Measurements from ENCODE around the gene TSGA10IP. TPM values are rescaled to one million over a fixed set of nuclear protein-coding genes. Genes with fewer than 3 reads are reported as not detected.

Gene TSGA10IP
- total RNA-seq, 1 donor, result not detected

GRCh38 chr11:65941720-65942310 lies 3.5 kb upstream of the TSGA10IP start:
- Histone ChIP-seq H3K36me3 (ENCODE audit: insufficient read depth, low read length) (no peaks in the 10 kb centered on the region), H3K27ac (ENCODE audit: low read depth, low read length) (peak overlapping the region; percentile 73), H3K4me1 (ENCODE audit: insufficient read depth, low read length) (peaks cover 20% of the 10 kb centered on the region), H2AFZ (ENCODE audit: low read length) (peak overlapping the region; percentile 84), H3K9me3 (ENCODE audit: low read depth, low read length) (no peaks in the 10 kb centered on the region), H4K20me1 (ENCODE audit: insufficient read depth, low read length) (no peaks in the 10 kb centered on the region), H3K27me3 (ENCODE audit: insufficient read depth, low read length) (no peaks in the 10 kb centered on the region), H3K4me2 (ENCODE audit: insufficient read depth, low read length) (peak overlapping the region; percentile 66), H3K79me2 (ENCODE audit: insufficient read depth, low read length) (no peaks in the 10 kb centered on the region), H3K4me3 (ENCODE audit: insufficient read depth, low read length) (no peak overlapping the region)
- no peak for DNase-seq (ENCODE audit: insufficient read length, low spot score, missing footprints)
- TF ChIP-seq CTCF (IDR thresholded peaks at IDR 0.05; ENCODE audit: extremely low read depth, low read depth, low read length), result no peak

GRCh38 chr11:65942531-65942930 lies 2.7 kb upstream of the TSGA10IP start:
- H3K4me3 ChIP-seq (ENCODE audit: insufficient read depth, low read length), result no peak overlapping the region
- peaks cover 20% of the 10 kb centered on the region for H3K4me1 ChIP-seq (ENCODE audit: insufficient read depth, low read length)
- H4K20me1 ChIP-seq (ENCODE audit: insufficient read depth, low read length), result no peaks in the 10 kb centered on the region
- no peak for TF ChIP-seq CTCF (IDR thresholded peaks at IDR 0.05; ENCODE audit: extremely low read depth, low read depth, low read length)
- H3K27ac ChIP-seq (ENCODE audit: low read depth, low read length), result no peak overlapping the region
- DNase-seq (ENCODE audit: insufficient read length, low spot score, missing footprints), result no peak
- H3K27me3 ChIP-seq (ENCODE audit: insufficient read depth, low read length), result no peaks in the 10 kb centered on the region
- H2AFZ ChIP-seq (ENCODE audit: low read length), result no peak overlapping the region
- no peaks in the 10 kb centered on the region for H3K36me3 ChIP-seq (ENCODE audit: insufficient read depth, low read length)
- H3K9me3 ChIP-seq (ENCODE audit: low read depth, low read length), result no peaks in the 10 kb centered on the region
- no peaks in the 10 kb centered on the region for H3K79me2 ChIP-seq (ENCODE audit: insufficient read depth, low read length)
- no peak overlapping the region for H3K4me2 ChIP-seq (ENCODE audit: insufficient read depth, low read length)

GRCh38 chr11:65944191-65944590 lies 1.1 kb upstream of the TSGA10IP start:
- Histone ChIP-seq H4K20me1 (ENCODE audit: insufficient read depth, low read length) (no peaks in the 10 kb centered on the region), H3K79me2 (ENCODE audit: insufficient read depth, low read length) (no peaks in the 10 kb centered on the region), H3K9me3 (ENCODE audit: low read depth, low read length) (no peaks in the 10 kb centered on the region), H2AFZ (ENCODE audit: low read length) (peak overlapping the region; percentile 70), H3K27me3 (ENCODE audit: insufficient read depth, low read length) (no peaks in the 10 kb centered on the region), H3K4me3 (ENCODE audit: insufficient read depth, low read length) (no peak overlapping the region), H3K36me3 (ENCODE audit: insufficient read depth, low read length) (no peaks in the 10 kb centered on the region), H3K4me1 (ENCODE audit: insufficient read depth, low read length) (peaks cover 20% of the 10 kb centered on the region), H3K4me2 (ENCODE audit: insufficient read depth, low read length) (no peak overlapping the region), H3K27ac (ENCODE audit: low read depth, low read length) (no peak overlapping the region)
- TF ChIP-seq CTCF (IDR thresholded peaks at IDR 0.05; ENCODE audit: extremely low read depth, low read depth, low read length), result no peak
- DNase-seq (ENCODE audit: insufficient read length, low spot score, missing footprints), result peak; percentile 80

GRCh38 chr11:65944767-65945166 lies 513 bp upstream of the TSGA10IP start:
- TF ChIP-seq CTCF (IDR thresholded peaks at IDR 0.05; ENCODE audit: extremely low read depth, low read depth, low read length), result no peak
- Histone ChIP-seq H3K9me3 (ENCODE audit: low read depth, low read length) (no peaks in the 10 kb centered on the region), H3K27ac (ENCODE audit: low read depth, low read length) (no peak overlapping the region), H3K36me3 (ENCODE audit: insufficient read depth, low read length) (no peaks in the 10 kb centered on the region), H3K4me2 (ENCODE audit: insufficient read depth, low read length) (no peak overlapping the region), H3K27me3 (ENCODE audit: insufficient read depth, low read length) (no peaks in the 10 kb centered on the region), H2AFZ (ENCODE audit: low read length) (peak overlapping the region; percentile 47), H3K4me1 (ENCODE audit: insufficient read depth, low read length) (peaks cover 20% of the 10 kb centered on the region), H3K4me3 (ENCODE audit: insufficient read depth, low read length) (no peak overlapping the region), H3K79me2 (ENCODE audit: insufficient read depth, low read length) (no peaks in the 10 kb centered on the region), H4K20me1 (ENCODE audit: insufficient read depth, low read length) (no peaks in the 10 kb centered on the region)
- peak; percentile 64 for DNase-seq (ENCODE audit: insufficient read length, low spot score, missing footprints)

Data from osteoblast (primary cell).